PC-9 (cell line): ENCODE measurements around the gene STK40. TPM values are rescaled to one million over a fixed set of nuclear protein-coding genes. Genes with fewer than 3 reads are reported as not detected.

Source experiments
- BruUV-seq: library from RNA; stranded (reverse); fragments of 400-500 nt; replicated peaks from 2 replicates; lab custom pipeline; 2021; lab: Mats Ljungman, UMichigan
- CTCF ChIA-PET: fragments of 300-600 bp; sonication (Branson Sonifier 250); formaldehyde crosslinking; loops from one replicate; lab custom pipeline; 2022; ENCODE audit warnings: antibody characterized with exemption; lab: Charles Lee
- POLR2A ChIA-PET: fragments of 300-600 bp; sonication (Branson Sonifier 250); formaldehyde crosslinking; loops from one replicate; lab custom pipeline; 2022; ENCODE audit warnings: antibody characterized with exemption; ENCODE audit not compliant: unreplicated experiment; lab: Charles Lee
- DNase-seq, 2 experiments: peaks; one replicate each; pipeline versions ENCODE4 v3.0.0 to v3.0.0-alpha.2; 2015 to 2022; ENCODE audit warnings: mixed read lengths in 1 of 2
- H2AFZ ChIP-seq: fragments of 200-600 bp; sonication (generic); 2 replicates; pipeline ENCODE4 v1.8.1; 2017; ENCODE audit warnings: antibody characterized with exemption
- H3F3A ChIP-seq: fragments of 200-600 bp; sonication (generic); 2 replicates; pipeline ENCODE4 v1.8.1; 2017; ENCODE audit warnings: antibody characterized with exemption, mild to moderate bottlenecking, low read depth; ENCODE audit not compliant: insufficient read depth
- H3K27ac ChIP-seq: fragments of 200-600 bp; sonication (generic); 2 replicates; pipeline ENCODE4 v1.6.1; 2016; ENCODE audit warnings: mixed run types
- H3K27me3 ChIP-seq: fragments of 200-600 bp; sonication (generic); 2 replicates; pipeline ENCODE4 v1.6.1; 2016; ENCODE audit warnings: low read depth, mixed run types; ENCODE audit not compliant: insufficient read depth
- H3K36me3 ChIP-seq: fragments of 200-600 bp; sonication (generic); 2 replicates; pipeline ENCODE4 v1.6.1; 2016; ENCODE audit warnings: low read depth, mixed run types
- H3K4me1 ChIP-seq: fragments of 200-600 bp; sonication (generic); replicated peaks from 2 replicates; pipeline ENCODE4 v1.6.1; 2016; ENCODE audit warnings: mixed run types; ENCODE audit not compliant: insufficient read depth
- H3K4me2 ChIP-seq: fragments of 200-600 bp; sonication (generic); 2 replicates; pipeline ENCODE4 v1.6.1; 2017; ENCODE audit warnings: mixed run types
- H3K4me3 ChIP-seq: fragments of 200-600 bp; sonication (generic); 2 replicates; pipeline ENCODE4 v1.6.1; 2016; ENCODE audit warnings: mixed run types
- H3K79me2 ChIP-seq: fragments of 200-600 bp; sonication (generic); 2 replicates; pipeline ENCODE4 v1.6.1; 2017; ENCODE audit warnings: low read depth, mixed run types
- H3K9me2 ChIP-seq: fragments of 200-600 bp; sonication (generic); 2 replicates; pipeline ENCODE4 v1.8.1; 2017; ENCODE audit warnings: mild to moderate bottlenecking; ENCODE audit not compliant: insufficient read depth
- H3K9me3 ChIP-seq: fragments of 200-600 bp; sonication (generic); 2 replicates; pipeline ENCODE4 v1.8.1; 2016; ENCODE audit warnings: low read depth; ENCODE audit not compliant: insufficient read depth
- H4K20me1 ChIP-seq: fragments of 200-600 bp; sonication (generic); 2 replicates; pipeline ENCODE4 v1.8.1; 2017; ENCODE audit not compliant: insufficient read depth
- EZH2 ChIP-seq: fragments of 200-600 bp; sonication (generic); IDR thresholded peaks from 2 replicates; pipeline ENCODE4 v1.8.0; 2017; ENCODE audit warnings: antibody characterized with exemption, low read depth
- intact Hi-C: fragments of 100-400 bp; cut with micrococcal nuclease; formaldehyde crosslinking; loops from one replicate; pipeline ENCODE4 v1.10.0; 2022; ENCODE audit not compliant: unreplicated experiment
- total RNA-seq: library from RNA; stranded (reverse); gene quantifications from 2 replicates; pipeline ENCODE4 v1.2.3, GENCODE V29; 2021
- TF ChIP-seq, protein P1 (sequence below): fragments of 200-600 bp; sonication (generic); conservative IDR thresholded peaks from 2 replicates; pipeline ENCODE4 v1.6.1; 2017; ENCODE audit warnings: mixed run types, antibody characterized with exemption, mild to moderate bottlenecking, moderate library complexity

Gene STK40
- total RNA-seq, 1 experiment from 2014 or later = 59.2 TPM

DNA sequence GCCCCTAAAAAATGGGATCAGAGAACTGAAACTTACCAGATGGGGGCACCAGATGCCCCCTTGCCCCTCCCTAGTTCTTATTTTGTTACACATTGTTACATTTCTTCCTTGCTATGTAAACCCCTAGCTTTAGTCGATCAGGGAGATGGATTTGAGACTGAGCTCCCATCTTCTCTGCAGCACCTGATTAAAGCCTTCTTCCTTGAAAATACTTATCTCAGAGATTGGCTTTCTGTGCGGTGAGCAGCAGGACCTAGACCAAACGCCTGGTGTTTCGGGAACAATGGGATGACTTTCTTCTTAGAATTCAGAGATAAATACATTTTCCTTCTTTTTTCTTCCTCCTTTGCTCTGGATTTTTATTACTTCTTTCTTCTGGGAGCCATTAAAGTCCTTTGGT, 28.7 kb upstream of the STK40 start:
- TF ChIP-seq, protein P1, sequence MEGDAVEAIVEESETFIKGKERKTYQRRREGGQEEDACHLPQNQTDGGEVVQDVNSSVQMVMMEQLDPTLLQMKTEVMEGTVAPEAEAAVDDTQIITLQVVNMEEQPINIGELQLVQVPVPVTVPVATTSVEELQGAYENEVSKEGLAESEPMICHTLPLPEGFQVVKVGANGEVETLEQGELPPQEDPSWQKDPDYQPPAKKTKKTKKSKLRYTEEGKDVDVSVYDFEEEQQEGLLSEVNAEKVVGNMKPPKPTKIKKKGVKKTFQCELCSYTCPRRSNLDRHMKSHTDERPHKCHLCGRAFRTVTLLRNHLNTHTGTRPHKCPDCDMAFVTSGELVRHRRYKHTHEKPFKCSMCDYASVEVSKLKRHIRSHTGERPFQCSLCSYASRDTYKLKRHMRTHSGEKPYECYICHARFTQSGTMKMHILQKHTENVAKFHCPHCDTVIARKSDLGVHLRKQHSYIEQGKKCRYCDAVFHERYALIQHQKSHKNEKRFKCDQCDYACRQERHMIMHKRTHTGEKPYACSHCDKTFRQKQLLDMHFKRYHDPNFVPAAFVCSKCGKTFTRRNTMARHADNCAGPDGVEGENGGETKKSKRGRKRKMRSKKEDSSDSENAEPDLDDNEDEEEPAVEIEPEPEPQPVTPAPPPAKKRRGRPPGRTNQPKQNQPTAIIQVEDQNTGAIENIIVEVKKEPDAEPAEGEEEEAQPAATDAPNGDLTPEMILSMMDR = no peak
- no peak for TF ChIP-seq EZH2
- H3K4me2 ChIP-seq = no peak overlapping the region
- H3K9me2 ChIP-seq = no peaks in the 10 kb centered on the region
- ChIA-PET POLR2A (no interaction called here), CTCF (no interaction called here)
- no peaks in the 10 kb centered on the region for H4K20me1 ChIP-seq
- DNase-seq = no peak
- H3K9me3 ChIP-seq = no peaks in the 10 kb centered on the region
- no peak overlapping the region for H3K4me3 ChIP-seq
- H3K4me1 ChIP-seq = peaks cover 17% of the 10 kb centered on the region
- H3K36me3 ChIP-seq = no peaks in the 10 kb centered on the region
- peaks cover 11% of the 10 kb centered on the region; the same call in 1 of the 2 replicates for H3F3A ChIP-seq
- no peak overlapping the region for H2AFZ ChIP-seq
- no TSS peak for BruUV-seq
- intact Hi-C loops = no loop called here
- H3K27me3 ChIP-seq = no peaks in the 10 kb centered on the region
- H3K27ac ChIP-seq = no peak overlapping the region
- no peaks in the 10 kb centered on the region for H3K79me2 ChIP-seq

DNA sequence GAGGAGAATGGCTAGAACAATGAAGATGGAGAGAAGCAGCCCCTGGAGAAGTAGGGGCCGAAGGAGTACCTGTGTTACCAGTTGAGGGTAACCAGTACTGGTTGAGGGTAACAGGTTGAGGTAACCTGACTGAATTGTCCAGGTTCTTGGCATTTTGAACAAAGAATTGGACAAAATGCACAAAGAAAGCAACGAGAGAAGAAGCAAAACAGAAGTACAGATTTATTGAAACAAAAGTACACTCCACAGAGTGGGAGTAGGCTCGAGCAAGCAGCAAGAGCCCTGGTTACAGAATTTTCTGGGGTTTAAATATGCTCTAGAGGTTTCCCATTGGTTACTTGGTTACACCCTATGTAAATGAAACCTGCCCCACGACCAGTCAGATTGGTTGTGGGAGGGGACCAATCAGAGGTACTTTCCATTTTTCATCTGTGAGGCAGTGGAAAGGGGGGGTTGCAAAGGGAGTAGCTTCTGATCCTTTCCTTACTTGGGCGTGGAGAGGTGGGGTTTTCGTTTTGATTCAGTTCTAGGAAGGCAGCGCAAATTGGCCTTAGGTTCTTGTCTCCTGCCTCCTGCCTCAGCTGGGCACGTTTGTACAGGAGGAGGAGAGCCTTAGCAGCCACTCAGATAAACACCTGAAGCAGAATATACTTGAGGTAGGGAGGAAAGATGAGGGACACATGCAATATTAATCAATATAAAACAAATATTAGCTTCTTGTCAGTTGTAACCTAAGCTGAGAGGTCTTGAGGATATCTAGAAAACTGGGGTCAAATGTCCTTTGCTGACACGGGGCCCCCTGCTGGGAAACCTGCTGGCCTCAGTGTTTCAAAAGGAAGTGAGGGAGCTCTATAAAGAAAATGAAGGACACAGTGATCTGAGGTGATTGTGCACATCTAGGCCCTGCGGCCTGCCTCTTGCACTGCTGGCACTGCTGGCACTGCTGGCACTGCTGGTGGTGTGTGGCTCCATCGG, 26.2 kb upstream of the STK40 start:
- intact Hi-C loops = no loop called here
- H3K9me2 ChIP-seq = no peaks in the 10 kb centered on the region
- peak in 1 of 2 experiments; percentile 57 for DNase-seq
- H3K4me1 ChIP-seq = peaks cover 24% of the 10 kb centered on the region
- H3K36me3 ChIP-seq = no peaks in the 10 kb centered on the region
- no peak overlapping the region for H2AFZ ChIP-seq
- H3K27me3 ChIP-seq = no peaks in the 10 kb centered on the region
- POLR2A ChIA-PET = interaction anchor here (1.1 kb wide), 1 partner anchor 26 kb away, joined by 6 read pairs; no protein-coding TSS in a partner anchor
- H3F3A ChIP-seq = peaks cover 18% of the 10 kb centered on the region; the same call in 1 of the 2 replicates
- H3K4me2 ChIP-seq = no peak overlapping the region
- CTCF ChIA-PET = no interaction called here
- no peaks in the 10 kb centered on the region for H4K20me1 ChIP-seq
- BruUV-seq = no TSS peak
- H3K9me3 ChIP-seq = no peaks in the 10 kb centered on the region
- H3K4me3 ChIP-seq = no peak overlapping the region
- TF ChIP-seq, protein P1 = no peak
- no peak for TF ChIP-seq EZH2
- no peak overlapping the region for H3K27ac ChIP-seq
- no peaks in the 10 kb centered on the region for H3K79me2 ChIP-seq

DNA sequence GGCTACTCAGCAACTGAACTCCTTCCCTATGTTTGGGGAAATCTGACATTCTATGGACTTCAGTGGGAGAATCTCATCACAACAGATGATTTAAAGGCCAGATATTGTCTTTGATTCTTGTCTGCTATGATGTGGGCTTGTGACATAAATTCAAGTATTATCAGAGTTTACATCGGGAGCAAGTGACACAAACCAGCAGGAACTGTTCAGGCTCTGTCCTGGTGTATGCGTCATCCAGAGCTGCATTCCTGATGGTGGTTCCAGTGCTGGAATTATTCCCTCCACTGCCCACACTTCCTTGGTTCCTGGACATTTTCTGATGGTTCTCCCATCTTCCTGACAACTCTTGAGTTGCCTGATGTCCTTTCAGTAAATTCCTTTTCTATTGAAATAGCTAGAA, 22.8 kb upstream of the STK40 start:
- Histone ChIP-seq H4K20me1 (no peaks in the 10 kb centered on the region), H3K36me3 (no peaks in the 10 kb centered on the region), H3K27me3 (no peaks in the 10 kb centered on the region), H3K9me3 (no peaks in the 10 kb centered on the region), H3K4me1 (peaks cover 17% of the 10 kb centered on the region), H3F3A (peaks cover 17% of the 10 kb centered on the region), H3K9me2 (no peaks in the 10 kb centered on the region), H3K4me3 (no peak overlapping the region), H3K4me2 (peak overlapping the region; percentile 38; the same call in 1 of the 2 replicates), H3K27ac (peak overlapping the region; percentile 68), H3K79me2 (no peaks in the 10 kb centered on the region), H2AFZ (peak overlapping the region; percentile 63; the same call in 1 of the 2 replicates)
- ChIA-PET POLR2A (interaction anchor here (0.5 to 0.6 kb wide), 2 partner anchors 56 to 251 kb away, joined by 3 read pairs; partner anchors contain the start of gene MRPS15), CTCF (interaction anchor here (0.5 kb wide), 1 partner anchor 9 kb away, joined by 3 read pairs; no protein-coding TSS in a partner anchor)
- intact Hi-C loops = loop anchor here (1.0 kb wide), 1 partner anchor 22 kb away; no protein-coding TSS in a partner anchor
- DNase-seq = peak; percentile 61 to 78
- no TSS peak for BruUV-seq
- TF ChIP-seq, protein P1 = no peak
- no peak for TF ChIP-seq EZH2
